Peyer's patch (tissue), 4 donors: ENCODE measurements around the gene FOXK1. TPM values are rescaled to one million over a fixed set of nuclear protein-coding genes. Genes with fewer than 3 reads are reported as not detected.

Source experiments
- DNase-seq, 3 donors: peaks; one replicate each; pipeline ENCODE4 v3.0.0-alpha.2; 2017 to 2019
- H3K27ac ChIP-seq, 4 donors: fragments of 200-600 bp; sonication (generic); one replicate each; pipeline ENCODE4 v1.5.1; 2016 to 2019
- H3K27me3 ChIP-seq, 2 donors: fragments of 200-600 bp; sonication (generic); one replicate each; pipeline ENCODE4 v1.5.1; 2019
- H3K36me3 ChIP-seq, 3 donors: fragments of 200-600 bp; sonication (generic); one replicate each; pipeline ENCODE4 v1.5.1; 2016 to 2019
- H3K4me1 ChIP-seq, 4 donors: fragments of 200-600 bp; sonication (generic); one replicate each; pipeline ENCODE4 v1.5.1; 2016 to 2019
- H3K4me3 ChIP-seq, 4 donors: fragments of 200-600 bp; sonication (generic); 1 replicate in 3 of 4; 2 replicates in 1 of 4; pipeline ENCODE4 v1.5.1; 2016 to 2019; ENCODE audit warnings: mild to moderate bottlenecking in 1 of 4
- H3K9me3 ChIP-seq, 4 donors: fragments of 200-600 bp; sonication (generic); one replicate each; pipeline ENCODE4 v1.5.1; 2016 to 2019; ENCODE audit warnings: mild to moderate bottlenecking in 1 of 4
- CTCF ChIP-seq, 6 experiments: fragments of 450-650 bp in 4 of 6; fragments of 200-600 bp in 2 of 6; sonication (generic) in 1 of 6; IDR thresholded peaks; one replicate each; pipeline ENCODE4 v1.5.1; 2017 to 2019; ENCODE audit warnings: antibody characterized with exemption in 6 of 6, mild to moderate bottlenecking in 3 of 6, moderate library complexity in 1 of 6
- POLR2A ChIP-seq, 2 donors: fragments of 450-650 bp; IDR thresholded peaks; one replicate each; pipeline ENCODE4 v1.5.1; 2017; ENCODE audit warnings: antibody characterized with exemption in 2 of 2, mild to moderate bottlenecking in 2 of 2, moderate library complexity in 2 of 2
- total RNA-seq, 4 donors: library from RNA; depleted of rRNA; stranded (reverse); fragments of >200 nt; gene quantifications; one replicate each; pipeline ENCODE4 v1.1.0, GENCODE V29; 2016

The FOXK1 gene
- total RNA-seq, 4 donors from 2014 or later: 14.9 to 47.0 (median 36.1) TPM

DNA sequence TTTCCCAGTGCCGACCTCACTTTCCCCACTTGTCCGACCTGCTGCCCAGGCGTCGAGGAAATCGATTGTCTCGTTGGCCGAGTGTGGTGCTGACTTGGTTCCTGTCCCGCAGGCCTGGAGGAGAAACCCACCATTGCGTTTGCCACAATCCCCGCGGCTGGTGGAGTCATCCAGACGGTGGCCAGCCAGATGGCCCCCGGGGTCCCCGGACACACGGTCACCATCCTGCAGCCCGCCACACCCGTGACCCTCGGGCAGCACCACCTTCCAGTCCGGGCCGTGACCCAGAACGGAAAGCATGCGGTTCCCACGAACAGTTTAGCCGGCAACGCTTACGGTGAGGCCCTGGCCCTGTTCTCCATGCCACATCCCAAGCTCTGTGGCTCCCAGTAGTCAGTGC lies 78.9 kb downstream of the FOXK1 start:
- peaks cover 0 to 94% (median 0%) of the 10 kb centered on the region in 3 donors for H3K36me3 ChIP-seq

DNA sequence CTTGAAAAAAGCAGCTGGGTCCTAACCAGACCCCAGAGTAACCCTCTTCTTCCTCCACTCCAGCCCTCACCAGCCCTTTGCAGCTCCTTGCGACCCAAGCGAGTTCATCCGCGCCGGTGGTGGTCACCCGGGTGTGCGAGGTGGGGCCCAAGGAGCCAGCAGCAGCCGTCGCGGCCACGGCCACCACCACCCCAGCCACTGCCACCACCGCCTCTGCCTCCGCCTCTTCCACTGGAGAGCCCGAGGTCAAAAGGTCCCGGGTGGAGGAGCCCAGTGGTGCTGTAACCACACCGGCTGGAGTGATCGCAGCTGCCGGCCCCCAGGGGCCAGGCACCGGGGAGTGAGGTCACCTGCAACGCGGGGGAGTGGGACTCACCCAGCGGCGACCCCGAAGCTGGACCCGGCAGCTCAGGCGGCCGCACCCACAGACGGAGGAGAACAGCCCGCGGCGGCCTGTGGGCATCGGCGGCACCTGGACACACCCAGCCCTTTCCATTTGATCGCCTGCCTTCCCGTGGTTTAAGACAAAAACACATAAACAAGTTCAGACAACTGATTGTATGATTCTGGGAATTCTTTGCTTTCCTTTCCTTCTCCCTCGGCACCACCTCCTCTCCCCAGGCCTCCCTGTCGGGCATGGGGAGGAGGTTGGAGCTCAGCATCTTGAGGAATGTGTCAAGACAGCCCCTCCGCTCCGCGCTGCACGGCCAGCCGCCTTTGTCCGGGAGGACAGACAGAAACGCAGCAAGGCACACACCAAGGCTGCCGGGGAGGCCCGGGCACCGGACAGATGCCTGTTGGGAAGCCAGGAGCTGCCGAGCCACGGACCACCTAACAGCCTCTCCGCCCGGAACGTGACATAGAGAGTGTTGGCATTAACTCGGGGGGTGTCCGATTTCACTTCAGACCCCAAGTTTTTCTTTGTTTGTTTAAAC lies 80.3 kb downstream of the FOXK1 start:
- TF ChIP-seq POLR2A (IDR thresholded peaks at IDR 0.05) (no peak), CTCF (IDR thresholded peaks at IDR 0.05) (no peak)
- H3K4me3 ChIP-seq: no peak overlapping the region
- H3K9me3 ChIP-seq: no peaks in the 10 kb centered on the region
- no peaks in the 10 kb centered on the region for H3K4me1 ChIP-seq
- no peak overlapping the region for H3K27ac ChIP-seq
- peaks cover 0 to 80% (median 0%) of the 10 kb centered on the region in 3 donors for H3K36me3 ChIP-seq
- no peak for DNase-seq
- no peaks in the 10 kb centered on the region for H3K27me3 ChIP-seq

More for the DNA sequence above, 78.9 kb downstream of the FOXK1 start:
- DNase-seq: no peak
- H3K9me3 ChIP-seq: no peaks in the 10 kb centered on the region
- H3K27me3 ChIP-seq: no peaks in the 10 kb centered on the region
- TF ChIP-seq CTCF (IDR thresholded peaks at IDR 0.05) (no peak), POLR2A (IDR thresholded peaks at IDR 0.05) (no peak)
- H3K27ac ChIP-seq: no peak overlapping the region
- no peak overlapping the region for H3K4me3 ChIP-seq
- no peaks in the 10 kb centered on the region for H3K4me1 ChIP-seq

GRCh38 chr7:4763091-4763793 lies 81.1 kb downstream of the FOXK1 start:
- Histone ChIP-seq H3K4me1 (no peaks in the 10 kb centered on the region), H3K27ac (no peak overlapping the region), H3K36me3 (peaks cover 0 to 73% (median 0%) of the 10 kb centered on the region in 3 donors), H3K27me3 (no peaks in the 10 kb centered on the region), H3K9me3 (no peaks in the 10 kb centered on the region), H3K4me3 (no peak overlapping the region)
- no peak for DNase-seq
- no peak for TF ChIP-seq POLR2A (IDR thresholded peaks at IDR 0.05)
- no peak for TF ChIP-seq CTCF (IDR thresholded peaks at IDR 0.05)

DNA sequence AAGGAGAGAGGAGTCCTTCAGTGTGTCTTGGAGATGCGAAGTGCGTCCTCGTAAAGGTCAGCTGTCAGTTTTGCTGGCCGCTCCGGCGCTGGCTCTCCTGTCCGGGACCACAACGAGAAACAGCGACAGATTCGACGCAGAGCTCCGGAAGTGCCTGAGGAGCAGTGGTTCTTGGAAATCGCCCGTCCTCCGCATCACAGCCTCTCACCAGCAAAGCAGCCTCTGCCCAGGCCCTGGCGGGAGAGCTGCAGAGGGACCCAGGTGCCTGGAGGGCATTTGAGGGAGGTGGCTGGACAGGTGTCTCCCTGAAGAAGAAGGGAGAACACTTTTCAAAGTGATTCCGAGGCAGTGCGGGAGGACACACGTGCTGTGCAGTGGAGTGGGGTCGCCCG lies 81.7 kb downstream of the FOXK1 start:
- no peak overlapping the region for H3K4me3 ChIP-seq
- no peaks in the 10 kb centered on the region for H3K27me3 ChIP-seq
- peaks cover 0 to 67% (median 0%) of the 10 kb centered on the region in 3 donors for H3K36me3 ChIP-seq
- no peaks in the 10 kb centered on the region for H3K4me1 ChIP-seq
- H3K9me3 ChIP-seq: no peaks in the 10 kb centered on the region
- TF ChIP-seq POLR2A (IDR thresholded peaks at IDR 0.05) (no peak), CTCF (IDR thresholded peaks at IDR 0.05) (no peak)
- H3K27ac ChIP-seq: no peak overlapping the region
- no peak for DNase-seq

GRCh38 chr7:4764402-4765007 lies 82.4 kb downstream of the FOXK1 start:
- Histone ChIP-seq H3K9me3 (no peaks in the 10 kb centered on the region), H3K4me1 (no peaks in the 10 kb centered on the region), H3K27me3 (no peaks in the 10 kb centered on the region), H3K27ac (no peak overlapping the region), H3K36me3 (peaks cover 0 to 60% (median 0%) of the 10 kb centered on the region in 3 donors), H3K4me3 (no peak overlapping the region)
- TF ChIP-seq CTCF (IDR thresholded peaks at IDR 0.05) (no peak), POLR2A (IDR thresholded peaks at IDR 0.05) (no peak)
- no peak for DNase-seq
